ENCODE data around the gene ASAP2.

GRCh38 chr2:9258501-9258900 is 51.9 kb downstream of the ASAP2 start:
- no peak for TF ChIP-seq CTCF (IDR thresholded peaks at IDR 0.05)
- TF ChIP-seq POLR2AphosphoS5 (IDR thresholded peaks at IDR 0.05), result no peak
- no peak for TF ChIP-seq POLR2A (IDR thresholded peaks at IDR 0.05)
